Right ventricle myocardium inferior (tissue), 1 donor: Measurements from ENCODE around the gene SORCS2. TPM values are rescaled to one million over a fixed set of nuclear protein-coding genes. Genes with fewer than 3 reads are reported as not detected.
"Not testable (repeated sequence)": the region's sequence is repeated elsewhere in the genome, so short reads cannot be mapped to it uniquely, and the experiment has no call there.

Source experiments
- ATAC-seq: fragments of 200-7000 bp; cut with Tn5 transposase; one replicate; pipeline ENCODE4 v1.9.1; 2020; ENCODE audit warnings: mild to moderate bottlenecking, moderate library complexity
- DNase-seq: peaks from one replicate; pipeline ENCODE4 v3.0.0; 2021; ENCODE audit errors: missing footprints
- intact Hi-C: fragments of 100-400 bp; cut with DNase I; formaldehyde crosslinking; loops from one replicate; pipeline ENCODE4 v1.11.0; 2022
- total RNA-seq: library from RNA; stranded (reverse); fragmentation: NEBNext Ultra II Directional; extraction: Animal tissue kit (Norgen Biotek cat#: 25700); gene quantifications from one replicate; pipeline ENCODE4 v1.2.1, GENCODE V29; 2021
- donor health status: DM: no; HTN: yes; CAD: no; lungs with severe emphysema.

Gene SORCS2
- total RNA-seq, 1 donor from 2014 or later: 1.1 TPM

DNA sequence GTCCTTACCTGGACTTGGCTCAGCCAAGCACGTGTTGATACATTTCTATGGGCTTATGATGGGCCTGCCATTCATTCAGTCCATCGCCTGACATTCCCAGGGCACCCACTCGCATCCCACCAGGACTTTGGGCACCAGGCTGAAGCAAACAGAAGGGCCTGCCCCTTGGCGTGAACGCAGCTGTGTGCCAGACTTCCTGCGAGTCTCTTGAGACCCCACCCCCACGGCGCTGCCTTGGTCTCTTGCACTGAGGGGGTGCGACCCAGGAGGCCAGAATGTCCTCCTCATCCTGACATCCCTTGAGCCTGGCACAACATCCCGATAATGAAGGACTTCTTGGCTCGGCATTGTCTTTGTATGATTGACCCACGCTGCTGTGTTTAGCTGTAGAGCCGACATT is 243.9 kb downstream of the SORCS2 start:
- intact Hi-C loops: no loop called here
- DNase-seq (no peak), ATAC-seq (no peak)

DNA sequence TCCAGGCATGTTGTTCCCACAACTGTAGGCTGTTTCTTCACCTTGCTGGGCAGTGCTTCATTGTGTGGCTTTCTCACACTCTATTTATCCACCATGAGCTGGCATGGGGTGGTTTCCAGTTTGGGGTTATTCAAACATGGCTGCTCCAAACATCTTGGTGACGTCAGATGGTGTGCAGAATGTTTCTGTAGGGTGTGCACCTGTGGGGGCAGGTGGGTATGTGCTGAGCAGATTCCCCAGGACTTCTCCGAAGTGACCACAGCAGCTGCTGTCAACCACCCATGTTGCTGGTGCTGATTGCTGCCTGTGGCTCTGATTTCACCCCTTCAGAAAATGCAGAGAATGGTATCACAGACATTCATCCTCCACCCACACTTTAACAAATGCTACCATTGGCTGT is 247.4 kb downstream of the SORCS2 start:
- ATAC-seq: no peak
- intact Hi-C loops: no loop called here
- no peak for DNase-seq

DNA sequence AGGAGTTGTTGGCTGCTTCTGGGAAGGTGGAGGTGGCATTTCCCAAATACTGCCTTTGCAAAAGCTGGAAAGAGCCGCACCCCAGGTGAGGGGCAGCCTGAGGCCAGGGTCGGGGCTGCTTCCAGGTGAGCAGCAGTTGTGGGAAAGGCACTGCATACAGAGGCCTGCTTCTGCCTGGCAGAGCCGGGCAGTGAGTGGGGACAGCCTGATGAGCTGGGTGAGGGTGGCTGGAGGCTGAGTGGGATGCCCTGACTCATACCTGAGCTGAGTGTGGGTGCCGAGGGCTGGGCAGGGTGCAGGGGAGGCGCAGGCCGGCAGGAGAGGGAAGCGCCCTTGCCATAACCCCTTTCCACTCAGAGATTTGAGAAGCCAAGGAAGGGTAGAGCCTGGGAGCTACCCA is 248.9 kb downstream of the SORCS2 start:
- intact Hi-C loops: no loop called here

DNA sequence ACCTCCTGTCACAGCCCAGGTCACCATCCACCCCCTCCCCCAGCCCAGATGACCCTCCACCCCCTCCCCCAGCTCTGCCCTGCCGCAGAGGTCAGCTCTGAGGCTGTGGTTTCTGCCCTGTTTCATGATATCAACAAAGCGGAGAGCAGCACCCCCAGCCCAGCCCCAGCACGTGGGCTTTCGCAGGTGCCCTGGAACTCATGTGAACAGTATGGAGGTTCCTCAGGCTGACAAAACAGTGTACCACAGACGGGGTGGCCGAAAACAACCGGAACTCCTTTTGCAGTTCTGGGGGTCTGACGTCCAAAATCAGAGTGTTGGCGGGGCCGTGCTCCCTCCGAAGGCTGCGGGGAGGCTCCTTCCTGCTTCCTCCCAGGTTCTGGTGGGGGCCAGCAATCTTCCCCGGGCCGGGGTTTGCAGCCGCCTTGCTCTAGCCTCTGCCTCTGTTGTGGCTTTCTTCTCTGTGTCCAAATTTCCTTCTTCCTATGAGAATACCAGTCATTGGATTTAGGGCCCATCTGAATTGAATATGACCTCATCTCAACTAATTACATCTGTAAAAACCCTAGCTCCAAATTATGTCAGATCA is 250.3 kb downstream of the SORCS2 start:
- ATAC-seq (no peak), DNase-seq (peak; percentile 37)
- intact Hi-C loops: no loop called here

More for the DNA sequence above, 248.9 kb downstream of the SORCS2 start:
- DNase-seq (no peak), ATAC-seq (no peak)

DNA sequence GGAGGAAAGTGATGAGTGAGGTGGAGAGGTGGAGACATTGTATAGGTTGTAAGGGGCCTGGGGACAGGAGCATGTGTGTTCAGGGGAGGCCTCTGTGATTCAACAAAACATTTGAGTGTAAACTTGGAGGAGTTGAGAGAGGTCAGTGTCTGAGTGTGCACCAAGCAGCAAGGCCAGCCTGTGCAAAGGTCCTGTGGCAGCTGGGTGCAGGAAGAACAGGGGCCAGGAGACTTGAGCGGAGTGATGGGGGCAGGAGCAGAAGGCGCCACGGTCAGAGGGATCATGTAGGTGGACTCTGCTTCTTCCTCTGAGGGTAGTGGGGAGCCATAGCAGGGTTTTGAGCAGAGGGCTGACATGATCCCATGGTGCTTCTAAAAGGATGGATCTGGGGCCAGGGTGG is 252.0 kb downstream of the SORCS2 start:
- intact Hi-C loops: no loop called here
- DNase-seq: peak; percentile 21
- no peak for ATAC-seq

DNA sequence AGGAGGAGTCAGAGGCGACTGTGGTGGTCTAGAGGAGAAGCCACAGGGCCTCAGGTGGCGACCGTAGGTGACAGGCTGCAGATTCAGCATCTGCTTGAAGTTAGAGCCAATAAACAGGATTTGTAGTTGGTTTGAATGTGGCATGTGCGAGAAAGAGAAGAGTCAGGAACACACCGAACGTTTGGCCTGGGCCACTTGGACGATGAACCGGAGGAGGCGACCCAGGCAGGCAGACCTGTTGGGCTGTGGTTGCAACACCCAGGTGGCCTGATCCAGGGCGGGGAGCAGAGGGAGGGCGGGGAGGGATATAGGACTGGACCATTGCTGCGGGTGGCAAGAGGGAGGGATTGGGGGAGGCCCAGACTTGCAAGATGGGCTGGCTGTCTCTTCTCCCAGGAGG is 252.4 kb downstream of the SORCS2 start:
- DNase-seq (peak; percentile 55), ATAC-seq (no peak)
- intact Hi-C loops: no loop called here

DNA sequence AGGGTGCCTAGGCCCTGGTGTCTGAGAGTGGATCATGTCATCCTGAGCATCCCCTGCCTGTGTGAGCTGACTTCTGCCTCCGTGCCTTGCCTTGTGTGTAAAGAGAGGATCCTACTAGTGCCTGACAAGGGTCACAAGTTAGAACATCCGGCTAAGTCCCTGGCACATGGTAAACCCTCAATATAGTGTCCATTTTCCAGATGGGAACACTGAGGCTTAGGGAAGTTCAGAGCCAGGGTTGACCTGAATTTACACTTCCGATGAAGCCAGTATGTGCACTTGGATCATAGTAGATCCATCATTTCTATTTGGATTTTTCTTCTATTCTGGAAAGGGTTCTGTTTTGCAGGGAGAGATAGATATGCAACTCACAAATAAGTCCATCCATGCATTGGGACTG is 254.9 kb downstream of the SORCS2 start:
- ATAC-seq (no peak), DNase-seq (peak; percentile 14)
- intact Hi-C loops: no loop called here

DNA sequence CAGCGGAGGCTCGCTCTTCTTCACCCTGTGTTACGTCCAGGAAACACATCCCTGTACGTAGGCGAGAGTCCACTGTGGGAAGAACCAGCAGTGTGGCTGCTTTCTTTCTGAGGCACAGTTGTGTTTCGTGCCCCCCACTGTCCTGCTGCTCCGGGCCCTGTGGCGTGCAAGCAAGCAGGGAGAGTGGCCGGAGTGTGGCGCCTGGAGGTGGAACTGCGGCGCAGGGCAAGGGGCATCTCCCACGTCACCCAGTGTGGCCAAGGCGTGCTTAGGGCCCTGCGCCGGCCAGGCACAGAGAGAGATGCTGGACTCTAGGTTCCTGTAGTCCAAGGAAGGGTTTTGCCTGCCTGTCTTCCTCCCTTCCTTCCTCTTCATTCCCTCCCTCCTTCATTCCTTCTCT is 255.7 kb downstream of the SORCS2 start:
- DNase-seq: peak; percentile 64
- ATAC-seq: no peak
- intact Hi-C loops: no loop called here

DNA sequence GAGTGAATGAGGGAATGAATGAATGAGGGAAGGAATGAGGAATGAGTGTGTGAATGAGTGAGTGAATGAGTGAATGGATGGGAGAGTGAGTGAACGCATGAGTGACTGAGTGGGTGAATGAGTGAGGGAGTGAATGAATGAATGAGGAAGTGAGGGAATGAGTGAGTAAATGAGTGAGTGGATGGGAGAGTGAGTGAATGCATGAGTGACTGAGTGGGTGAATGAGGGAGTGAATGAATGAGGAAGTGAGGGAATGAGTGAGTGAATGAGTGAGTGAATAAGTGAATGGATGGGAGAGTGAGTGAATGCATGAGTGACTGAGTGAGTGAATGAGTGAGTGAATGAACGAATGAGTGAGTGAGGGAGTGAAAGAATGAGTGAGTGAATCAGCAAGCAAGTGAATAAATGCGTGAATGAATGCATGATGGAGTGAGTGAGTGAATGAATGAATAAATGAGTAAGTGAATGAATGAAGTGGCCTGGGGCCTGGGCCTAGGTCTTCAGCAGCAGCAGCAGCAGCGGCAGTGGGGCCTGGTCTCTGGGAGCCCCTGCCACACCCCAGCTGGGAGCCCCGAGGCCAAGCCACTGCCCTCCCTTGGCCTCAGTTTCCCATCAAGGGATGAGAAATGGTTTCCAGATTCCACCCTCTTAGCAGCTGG is 258.6 kb downstream of the SORCS2 start:
- intact Hi-C loops: no loop called here
- DNase-seq (peak; percentile 55), ATAC-seq (no peak)

DNA sequence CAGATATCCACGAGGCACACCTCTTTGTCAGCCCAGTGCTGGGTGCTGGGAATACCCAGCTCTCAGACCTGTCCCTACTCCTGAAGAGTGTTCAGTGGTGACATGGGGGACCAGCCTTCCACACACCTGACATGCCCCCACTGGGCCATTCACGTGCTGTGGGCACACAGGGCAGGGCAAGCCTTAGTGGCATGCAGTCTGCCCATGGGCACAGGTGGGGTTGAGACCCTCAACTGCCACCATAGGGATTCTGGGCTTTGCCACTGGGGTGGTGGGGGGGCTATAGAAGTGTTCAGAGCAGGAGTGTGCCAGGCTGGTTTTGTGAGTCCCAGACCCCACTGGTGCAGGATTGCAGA is 259.1 kb downstream of the SORCS2 start:
- no peak for ATAC-seq

DNA sequence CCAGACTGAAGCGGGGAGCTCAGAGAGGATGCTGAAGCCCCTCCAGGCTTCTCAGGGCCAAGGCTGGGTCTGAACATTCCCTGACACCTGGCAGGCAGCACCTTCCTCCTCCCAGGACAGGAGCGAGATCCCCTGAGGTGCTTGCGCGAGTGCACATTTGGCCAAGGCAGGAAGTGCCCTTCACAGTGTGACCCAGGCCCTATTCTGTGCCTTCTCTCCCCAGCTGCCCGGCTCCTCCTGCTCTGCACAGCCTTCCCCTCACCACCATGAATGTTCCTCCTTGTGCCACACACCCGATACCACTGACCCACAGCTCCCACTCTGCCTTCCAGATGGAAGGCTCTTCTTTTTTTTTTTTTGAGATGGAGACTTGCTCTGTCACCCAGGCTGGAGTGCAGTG is 259.5 kb downstream of the SORCS2 start:
- peak; percentile 39 for DNase-seq
- intact Hi-C loops: no loop called here
- no peak for ATAC-seq

More for the DNA sequence above, 259.1 kb downstream of the SORCS2 start:
- intact Hi-C loops: no loop called here
- DNase-seq: peak; percentile 32

DNA sequence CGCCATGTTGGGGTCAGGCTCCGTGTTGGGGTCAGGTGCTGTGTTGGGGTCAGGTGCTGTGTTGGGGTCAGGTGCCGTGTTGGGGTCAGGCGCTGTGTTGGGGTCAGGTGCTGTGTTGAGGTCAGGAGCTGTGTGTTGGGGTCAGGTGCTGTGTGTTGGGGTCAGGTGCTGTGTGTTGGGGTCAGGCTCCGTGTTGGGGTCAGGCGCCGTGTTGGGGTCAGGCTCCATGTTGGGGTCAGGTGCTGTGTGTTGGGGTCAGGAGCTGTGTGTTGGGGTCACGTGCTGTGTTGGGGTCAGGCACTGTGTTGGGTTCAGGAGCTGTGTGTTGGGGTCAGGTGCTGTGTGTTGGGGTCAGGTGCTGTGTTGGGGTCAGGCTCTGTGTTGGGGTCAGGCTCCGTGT is 260.5 kb downstream of the SORCS2 start:
- intact Hi-C loops, ATAC-seq: not testable (repeated sequence)
- peak; percentile 54 for DNase-seq

DNA sequence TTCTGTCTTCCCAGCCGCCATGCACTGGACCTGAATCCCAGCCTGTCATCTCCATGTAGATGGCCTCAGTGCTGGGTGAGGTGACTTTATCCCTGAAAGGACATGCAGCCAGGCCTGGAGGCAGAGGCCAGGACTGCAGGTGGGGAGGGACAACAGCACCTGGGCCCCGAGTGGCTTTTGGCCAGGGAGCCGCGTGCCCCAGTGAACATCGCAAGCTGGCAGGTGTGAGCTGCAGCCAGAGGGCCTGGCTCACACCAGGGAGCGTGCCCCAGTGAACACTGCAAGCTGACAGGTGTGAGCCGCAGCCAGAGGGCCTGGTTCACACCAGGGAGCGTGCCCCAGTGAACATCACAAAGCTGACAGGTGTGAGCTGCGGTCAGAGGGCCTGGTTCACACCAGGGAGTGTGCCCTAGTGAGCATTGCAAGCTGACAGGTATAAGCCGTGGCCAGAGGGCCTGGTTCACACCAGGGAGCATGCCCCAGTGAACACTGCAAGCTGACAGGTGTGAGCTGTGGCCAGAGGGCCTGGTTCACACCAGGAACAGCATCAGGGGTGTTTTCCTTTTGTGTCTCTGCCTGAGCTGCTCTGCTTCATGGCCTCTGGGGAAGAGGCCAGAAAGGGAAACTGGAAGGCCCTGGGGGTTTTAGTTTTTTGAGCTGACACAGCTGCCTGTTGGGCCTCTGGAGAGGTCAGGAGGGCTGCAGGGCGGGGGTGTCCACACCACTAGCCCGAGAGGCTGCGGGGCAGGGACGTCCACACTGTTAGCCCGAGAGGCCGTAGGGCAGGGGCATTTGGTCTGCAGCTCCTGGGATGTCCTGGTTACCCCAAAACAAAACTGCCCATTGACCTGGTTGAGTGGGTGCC is 265.1 kb downstream of the SORCS2 start:
- DNase-seq (no peak), ATAC-seq (no peak)
- intact Hi-C loops: no loop called here

DNA sequence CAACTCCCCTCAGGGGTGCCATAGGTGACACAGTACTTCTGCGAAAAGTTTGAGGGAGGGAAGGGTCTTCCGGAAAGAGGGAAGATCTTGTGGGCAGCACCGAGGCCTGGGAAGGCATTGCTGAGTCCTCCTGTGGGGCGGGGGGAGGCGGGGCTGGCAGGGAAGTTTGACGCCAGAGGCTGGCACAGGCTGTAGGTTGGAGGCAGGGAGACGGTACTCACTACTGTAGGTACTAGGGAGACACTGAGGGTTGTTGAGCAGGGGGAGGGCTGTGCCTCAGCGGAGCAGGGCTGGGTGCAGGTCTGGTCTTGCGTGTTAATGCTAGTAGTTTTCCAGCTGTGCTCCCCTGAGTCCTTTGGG is 265.7 kb downstream of the SORCS2 start:
- ATAC-seq (no peak), DNase-seq (no peak)
- intact Hi-C loops: no loop called here

DNA sequence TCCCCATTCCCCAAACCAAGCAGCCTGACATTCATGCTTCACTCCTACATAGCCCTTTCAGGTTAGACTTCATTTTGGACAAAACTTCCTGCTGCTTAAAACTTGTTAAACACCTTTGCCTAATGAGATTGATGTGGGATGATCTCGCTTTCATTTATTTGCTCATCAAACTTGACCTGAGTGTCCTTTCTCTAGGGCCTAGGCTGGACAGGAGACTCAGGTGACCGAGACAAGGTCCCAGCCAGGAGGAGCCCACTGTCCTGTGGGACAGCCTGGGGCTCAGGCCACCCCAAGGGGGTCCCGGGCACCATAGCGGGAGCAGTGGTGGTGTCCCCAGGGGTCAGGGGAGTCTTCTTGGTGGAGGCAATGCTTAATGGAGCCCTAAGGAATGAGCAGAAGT is 266.1 kb downstream of the SORCS2 start:
- intact Hi-C loops: no loop called here
- DNase-seq: no peak

DNA sequence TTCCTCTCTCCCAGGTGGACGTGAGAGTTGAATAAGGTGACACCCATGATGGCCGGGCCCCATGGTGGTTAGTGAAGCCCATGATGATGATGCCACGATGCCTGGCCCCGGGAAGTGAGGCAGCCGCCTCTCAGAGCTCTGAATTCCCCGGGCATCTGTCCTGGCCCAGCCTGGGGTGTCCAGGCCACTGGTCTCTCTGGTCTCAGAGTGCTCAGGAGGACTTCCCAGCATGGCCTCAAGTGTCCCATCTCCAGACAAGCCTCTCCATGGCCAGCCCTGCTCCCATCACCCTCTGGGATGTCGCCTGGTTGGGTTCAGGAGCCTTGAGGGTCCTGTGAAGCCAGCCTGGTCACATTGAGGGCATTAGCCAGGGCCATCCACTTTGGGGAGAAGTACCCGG is 267.1 kb downstream of the SORCS2 start:
- DNase-seq: no peak
- ATAC-seq: no peak
- intact Hi-C loops: no loop called here

More for the DNA sequence above, 266.1 kb downstream of the SORCS2 start:
- no peak for ATAC-seq

DNA sequence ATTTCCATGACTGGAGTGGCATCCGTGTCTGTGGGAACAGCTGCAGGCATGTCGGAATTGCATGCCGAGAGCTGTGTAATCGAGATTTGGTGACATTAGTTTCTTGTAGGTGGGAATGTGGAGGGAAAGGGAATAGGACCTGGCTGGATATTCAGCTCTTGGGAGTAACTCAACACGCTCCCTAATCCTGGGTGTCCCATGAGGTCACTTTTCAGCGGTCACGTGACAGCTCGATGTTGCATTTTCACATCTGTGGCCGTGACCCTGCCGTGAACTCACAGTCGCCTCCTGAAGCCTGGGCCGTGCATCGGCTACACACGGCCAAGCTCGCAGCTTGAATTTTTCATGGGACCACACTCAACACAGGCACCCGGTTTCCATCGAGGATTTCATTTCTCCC is 268.2 kb downstream of the SORCS2 start:
- intact Hi-C loops: no loop called here
- peak; percentile 14 for ATAC-seq
- DNase-seq: no peak

DNA sequence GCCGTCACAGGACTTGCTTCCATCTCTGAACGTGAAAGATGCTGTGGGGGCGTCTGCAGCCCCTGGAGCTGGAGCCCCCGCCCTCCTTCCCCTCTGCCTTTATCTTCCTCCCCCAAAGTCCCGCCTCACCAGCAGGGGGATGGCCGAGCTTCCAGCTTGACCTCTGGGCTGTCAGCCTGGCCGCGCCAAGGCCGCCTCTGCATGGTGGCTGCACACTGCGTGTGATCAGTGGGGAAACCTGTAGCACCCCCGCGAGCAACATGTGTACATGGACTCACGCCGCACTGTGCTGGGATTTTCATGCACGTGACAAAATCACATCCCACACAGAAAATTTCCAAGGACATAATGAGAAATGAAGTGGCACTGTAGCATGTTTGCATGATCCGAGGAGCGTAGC is 268.9 kb downstream of the SORCS2 start:
- ATAC-seq: no peak
- intact Hi-C loops: no loop called here
- no peak for DNase-seq

DNA sequence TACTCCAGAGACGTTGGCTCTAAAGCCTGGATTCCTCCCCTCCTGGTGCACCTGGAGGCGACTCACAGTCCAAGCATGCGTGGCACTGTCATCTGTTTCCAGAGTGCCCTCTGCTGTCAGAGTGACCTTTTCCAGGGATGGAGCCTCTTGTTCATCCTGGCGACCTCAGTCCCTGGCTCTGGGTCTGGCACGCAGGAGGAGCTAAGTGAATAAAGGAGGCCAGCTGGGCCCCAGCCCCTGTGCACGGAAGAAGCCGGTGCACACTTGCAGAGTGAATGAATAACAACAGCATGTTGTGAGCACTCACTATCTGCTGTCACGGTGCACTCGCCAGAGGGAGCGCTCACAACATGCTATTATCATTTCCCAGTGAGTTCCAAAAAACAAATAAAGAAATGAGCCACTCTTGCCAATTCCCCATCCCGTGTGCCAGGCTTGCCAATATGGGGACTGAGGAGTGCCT is 270.2 kb downstream of the SORCS2 start:
- DNase-seq (no peak), ATAC-seq (peak; percentile 57)
- intact Hi-C loops: loop anchor here (2.0 kb wide), 2 partner anchors 256 to 270 kb away; partner anchors contain the start of gene SORCS2
